MM.1S (cell line): ENCODE measurements around the gene TSPAN9.

Experiments
- DNase-seq: peaks from one replicate; pipeline ENCODE4 v3.0.0-alpha.2; 2015
- H2AFZ ChIP-seq: fragments of 300-600 bp; sonication (generic); 2 replicates; pipeline ENCODE4 v1.6.0; 2016; ENCODE audit warnings: antibody characterized with exemption, low read length
- H3F3A ChIP-seq: fragments of 300-600 bp; sonication (generic); 2 replicates; pipeline ENCODE4 v1.6.1; 2016; ENCODE audit warnings: mild to moderate bottlenecking, antibody characterized with exemption, low read length, moderate library complexity, mixed read lengths; ENCODE audit not compliant: insufficient read depth
- H3K27ac ChIP-seq: fragments of 300-600 bp; sonication (generic); 2 replicates; pipeline ENCODE4 v1.5.1; 2016; ENCODE audit warnings: mild to moderate bottlenecking, low read length
- H3K27me3 ChIP-seq: fragments of 300-600 bp; sonication (generic); replicated peaks from 2 replicates; pipeline ENCODE4 v1.6.0; 2016; ENCODE audit warnings: low read length; ENCODE audit not compliant: insufficient read depth
- H3K36me3 ChIP-seq: fragments of 300-600 bp; sonication (generic); replicated peaks from 2 replicates; pipeline ENCODE4 v1.6.1; 2016; ENCODE audit warnings: mild to moderate bottlenecking, low read length, mixed read lengths; ENCODE audit not compliant: insufficient read depth
- H3K4me1 ChIP-seq: fragments of 300-600 bp; sonication (generic); 2 replicates; pipeline ENCODE4 v1.6.1; 2016; ENCODE audit warnings: low read length, mixed read lengths
- H3K4me2 ChIP-seq: fragments of 300-600 bp; sonication (generic); 2 replicates; pipeline ENCODE4 v1.6.0; 2016; ENCODE audit warnings: low read depth, low read length
- H3K4me3 ChIP-seq: fragments of 300-600 bp; sonication (generic); 2 replicates; pipeline ENCODE4 v1.5.1; 2016; ENCODE audit warnings: low read length, mixed read lengths
- H3K79me2 ChIP-seq: fragments of 300-600 bp; sonication (generic); 2 replicates; pipeline ENCODE4 v1.6.1; 2016; ENCODE audit warnings: mixed run types, low read length, mixed read lengths
- H3K9ac ChIP-seq: fragments of 300-600 bp; sonication (generic); 2 replicates; pipeline ENCODE4 v1.6.1; 2016; ENCODE audit warnings: low read length, mixed read lengths
- H3K9me2 ChIP-seq: fragments of 300-600 bp; sonication (generic); replicated peaks from 2 replicates; pipeline ENCODE4 v1.6.1; 2016; ENCODE audit warnings: mild to moderate bottlenecking, low read length, mixed read lengths; ENCODE audit not compliant: insufficient read depth
- H3K9me3 ChIP-seq: fragments of 300-600 bp; sonication (generic); replicated peaks from 2 replicates; pipeline ENCODE4 v1.6.1; 2016; ENCODE audit warnings: mild to moderate bottlenecking, low read length, mixed read lengths; ENCODE audit not compliant: insufficient read depth
- H4K20me1 ChIP-seq: fragments of 300-600 bp; sonication (generic); 2 replicates; pipeline ENCODE4 v1.6.1; 2016; ENCODE audit warnings: mild to moderate bottlenecking, low read length, moderate library complexity, mixed read lengths; ENCODE audit not compliant: insufficient read depth
- CTCF ChIP-seq: fragments of 300-600 bp; sonication (generic); IDR thresholded peaks from 2 replicates; pipeline ENCODE4 v1.5.1; 2016; ENCODE audit warnings: antibody characterized with exemption, low read length, mixed read lengths
- EZH2 ChIP-seq: fragments of 300-600 bp; sonication (generic); optimal IDR thresholded peaks from 2 replicates; pipeline ENCODE3; 2017; ENCODE audit warnings: low read depth, mild to moderate bottlenecking, antibody characterized with exemption, low read length, mixed read lengths
- EZH2phosphoT487 ChIP-seq: fragments of 300-600 bp; sonication (generic); IDR thresholded peaks from 2 replicates; pipeline ENCODE4 v1.6.1; 2018; ENCODE audit warnings: antibody characterized with exemption, low read length

The TSPAN9 gene

GRCh38 chr12:3172124-3173007 is 95.2 kb downstream of the TSPAN9 start:
- Histone ChIP-seq H3K79me2 (no peaks in the 10 kb centered on the region), H3F3A (no peaks in the 10 kb centered on the region), H4K20me1 (0 out of 2 replicates have a peak, but pooled peaks cover 4% of the 10 kb centered on the region), H3K4me3 (no peak overlapping the region), H3K4me1 (no peaks in the 10 kb centered on the region), H3K36me3 (no peaks in the 10 kb centered on the region), H3K9me3 (no peaks in the 10 kb centered on the region), H3K27ac (no peak overlapping the region), H3K27me3 (peaks cover 95% of the 10 kb centered on the region), H3K4me2 (no peak overlapping the region), H2AFZ (no peak overlapping the region), H3K9me2 (no peaks in the 10 kb centered on the region), H3K9ac (no peak overlapping the region)
- no peak for DNase-seq
- TF ChIP-seq EZH2 (no peak), EZH2phosphoT487 (no peak), CTCF (no peak)

- Histone ChIP-seq H3K27ac (no peak overlapping the region), H3K79me2 (no peaks in the 10 kb centered on the region), H3F3A (no peaks in the 10 kb centered on the region), H3K4me3 (no peak overlapping the region), H3K4me1 (no peaks in the 10 kb centered on the region), H3K4me2 (no peak overlapping the region), H3K9me3 (no peaks in the 10 kb centered on the region), H2AFZ (no peak overlapping the region), H3K9me2 (no peaks in the 10 kb centered on the region), H3K27me3 (peaks cover 95% of the 10 kb centered on the region), H3K36me3 (no peaks in the 10 kb centered on the region), H3K9ac (no peak overlapping the region), H4K20me1 (0 out of 2 replicates have a peak, but pooled peaks cover 4% of the 10 kb centered on the region)
- no peak for DNase-seq
- TF ChIP-seq EZH2 (no peak), EZH2phosphoT487 (no peak), CTCF (no peak)
These were observed 95.9 kb downstream of the TSPAN9 start for GRCh38 chr12:3173008-3173553.

- H3K79me2 ChIP-seq: no peaks in the 10 kb centered on the region
- no peaks in the 10 kb centered on the region for H3F3A ChIP-seq
- no peak for DNase-seq
- H4K20me1 ChIP-seq: 0 out of 2 replicates have a peak, but pooled peaks cover 4% of the 10 kb centered on the region
- H3K27me3 ChIP-seq: peaks cover 95% of the 10 kb centered on the region
- TF ChIP-seq CTCF: no peak
- TF ChIP-seq EZH2: no peak
- no peak for TF ChIP-seq EZH2phosphoT487
- no peak overlapping the region for H3K9ac ChIP-seq
- H3K4me3 ChIP-seq: no peak overlapping the region
- H3K4me2 ChIP-seq: no peak overlapping the region
- H3K9me3 ChIP-seq: no peaks in the 10 kb centered on the region
- no peaks in the 10 kb centered on the region for H3K9me2 ChIP-seq
- H3K4me1 ChIP-seq: no peaks in the 10 kb centered on the region
- H3K27ac ChIP-seq: no peak overlapping the region
- no peak overlapping the region for H2AFZ ChIP-seq
- H3K36me3 ChIP-seq: no peaks in the 10 kb centered on the region
These were observed 96.7 kb downstream of the TSPAN9 start for GRCh38 chr12:3173912-3174311.
